Adrenal gland (tissue), 5 donors: ENCODE data around the gene FBXL17.

Experiments
- CTCF ChIP-seq, 6 experiments: fragments of 450-650 bp in 4 of 6; fragments of 200-600 bp in 2 of 6; sonication (generic) in 1 of 6; IDR thresholded peaks; 1 replicate in 5 of 6; 2 replicates in 1 of 6; pipeline versions ENCODE4 v1.5.1 to v1.8.0; 2016 to 2021; ENCODE audit warnings: antibody characterized with exemption in 6 of 6, mild to moderate bottlenecking in 2 of 6, moderate library complexity in 1 of 6
- POLR2A ChIP-seq, 2 donors: fragments of 450-650 bp; IDR thresholded peaks; one replicate each; pipeline ENCODE4 v1.6.1; 2017; ENCODE audit warnings: antibody characterized with exemption in 2 of 2, mild to moderate bottlenecking in 2 of 2, moderate library complexity in 1 of 2
- donor health status: DM: no; HTN: no; CAD: no.

GRCh38 chr5:108149369-108149768 is 232.5 kb downstream of the FBXL17 start:
- no peak for TF ChIP-seq CTCF (IDR thresholded peaks at IDR 0.05)
- TF ChIP-seq POLR2A (IDR thresholded peaks at IDR 0.05), result no peak
